ENCODE data around the gene SEC31A. TPM values are rescaled to one million over a fixed set of nuclear protein-coding genes. Genes with fewer than 3 reads are reported as not detected.
A peak's percentile ranks its signal among the peaks of the same experiment; 100 is the strongest.

Gene SEC31A
- total and polyA plus RNA-seq, 2 experiments from 2014 or later, result 91.0 to 98.8 TPM

- Histone ChIP-seq H2AFZ (peak overlapping the region; percentile 88), H3K4me3 (peak overlapping the region; percentile 84), H3K27me3 (ENCODE audit: insufficient read depth) (peaks cover 100% of the 10 kb centered on the region), H3K4me1 (ENCODE audit: insufficient read depth) (peaks cover 17% of the 10 kb centered on the region), H3K9me2 (ENCODE audit: insufficient read depth) (no peaks in the 10 kb centered on the region), H3K27ac (ENCODE audit: low read depth) (no peak overlapping the region), H3K36me3 (ENCODE audit: insufficient read depth) (no peaks in the 10 kb centered on the region), H3F3A (replicated peaks; ENCODE audit: low read depth) (peaks cover 6% of the 10 kb centered on the region; the same call in 1 of the 2 replicates), H3K79me2 (replicated peaks; ENCODE audit: insufficient read depth) (no peaks in the 10 kb centered on the region), H3K4me2 (peak overlapping the region; percentile 94), H4K20me1 (replicated peaks; ENCODE audit: insufficient read depth) (peaks cover 15% of the 10 kb centered on the region)
- Mint-ChIP-seq H3K27ac (no peak overlapping the region), H3K4me3 (peak overlapping the region; percentile 74), H3K27me3 (ENCODE audit: insufficient read depth, low read depth, poor library complexity) (peaks cover 72% of the 10 kb centered on the region), H3K9me3 (peaks cover 5% of the 10 kb centered on the region; the same call in 2 of the 3 replicates), H3K4me1 (peaks cover 26% of the 10 kb centered on the region), H3K36me3 (ENCODE audit: low read depth) (no peaks in the 10 kb centered on the region)
- TF ChIP-seq POLR2AphosphoS5 (IDR thresholded peaks at IDR 0.05; ENCODE audit: low read depth), result no peak
- no peak for TF ChIP-seq STAT1 (IDR thresholded peaks at IDR 0.05; ENCODE audit: unreplicated experiment)
- no peak for TF ChIP-seq ETS1 (IDR thresholded peaks at IDR 0.05)
- no peak for TF ChIP-seq CTCF (conservative IDR thresholded peaks at IDR 0.05; ENCODE audit: low read depth in 2 of 2)
- peak; percentile 62 for TF ChIP-seq EZH2 (IDR thresholded peaks at IDR 0.05; ENCODE audit: low read depth, unreplicated experiment)
- ATAC-seq (peak; percentile 14), DNase-seq (ENCODE audit: low spot score) (peak; percentile 38)
These were observed 91.7 kb downstream of the SEC31A start for GRCh38 chr4:82799006-82799881.

GRCh38 chr4:82798168-82799005, 92.6 kb downstream of the SEC31A start, which contains the start of gene SCD5:
Gene SCD5 (minus strand): TSS chr4:82798796. CDS start chr4:82798537, 259 bp downstream.
- Mint-ChIP-seq H3K4me3 (peak within 1 kb of the TSS; percentile 80), H3K4me1 (peaks cover 26% of the 10 kb centered on the region), H3K27me3 (ENCODE audit: insufficient read depth, low read depth, poor library complexity) (peaks cover 80% of the 10 kb centered on the region), H3K9me3 (peaks cover 5% of the 10 kb centered on the region; the same call in 2 of the 3 replicates), H3K27ac (no peak within 1 kb of the TSS), H3K36me3 (ENCODE audit: low read depth) (0 out of 3 replicates have a peak, but pooled peaks cover 3% of the 10 kb centered on the region)
- Histone ChIP-seq H4K20me1 (replicated peaks; ENCODE audit: insufficient read depth) (peaks cover 17% of the 10 kb centered on the region), H3K4me1 (ENCODE audit: insufficient read depth) (peaks cover 18% of the 10 kb centered on the region), H3F3A (replicated peaks; ENCODE audit: low read depth) (peaks cover 6% of the 10 kb centered on the region; the same call in 1 of the 2 replicates), H3K27ac (ENCODE audit: low read depth) (no peak within 1 kb of the TSS), H3K4me2 (peak within 1 kb of the TSS; percentile 94), H3K79me2 (replicated peaks; ENCODE audit: insufficient read depth) (no peaks in the 10 kb centered on the region), H3K27me3 (ENCODE audit: insufficient read depth) (peaks cover 100% of the 10 kb centered on the region), H3K4me3 (peak within 1 kb of the TSS; percentile 84), H3K9me2 (ENCODE audit: insufficient read depth) (no peaks in the 10 kb centered on the region), H3K36me3 (ENCODE audit: insufficient read depth) (no peaks in the 10 kb centered on the region), H2AFZ (peak within 1 kb of the TSS; percentile 88)
- TF ChIP-seq STAT1 (IDR thresholded peaks at IDR 0.05; ENCODE audit: unreplicated experiment) (no peak), EZH2 (IDR thresholded peaks at IDR 0.05; ENCODE audit: low read depth, unreplicated experiment) (peak; percentile 40)
- ATAC-seq (peak; percentile 77), DNase-seq (ENCODE audit: low spot score) (peak; percentile 87)

Measured in GM23338 (cell line).